GM12878 (cell line): ENCODE data around the gene KRTAP10-5. TPM values are rescaled to one million over a fixed set of nuclear protein-coding genes. Genes with fewer than 3 reads are reported as not detected.

ENCODE experiments used
- ATAC-seq: fragments of 200-7000 bp; cut with Tn5 transposase; 3 replicates; pipeline ENCODE4 v1.9.1; 2020; ENCODE audit warnings: mild to moderate bottlenecking, moderate library complexity
- BruUV-seq: library from RNA; stranded (reverse); fragments of 400-500 nt; replicated peaks from 2 replicates; lab custom pipeline; 2021; lab: Mats Ljungman, UMichigan
- CTCF ChIA-PET: fragments of 300-600 bp; sonication (Branson Sonifier 250); formaldehyde crosslinking; extraction: SDS; loops from one replicate; lab custom pipeline; 2021; ENCODE audit warnings: inconsistent platforms; lab: Yijun Ruan, JAX
- POLR2A ChIA-PET: fragments of 350-600 bp; formaldehyde crosslinking; extraction: SDS; loops from one replicate; lab custom pipeline; 2021; ENCODE audit warnings: inconsistent platforms; lab: Charles Lee
- RAD21 ChIA-PET: fragments of 300-600 bp; sonication (Branson Sonifier 250); formaldehyde crosslinking; loops from one replicate; lab custom pipeline; 2023; ENCODE audit warnings: antibody characterized with exemption; ENCODE audit not compliant: unreplicated experiment; lab: Charles Lee
- SMC1A ChIA-PET: fragments of 300-600 bp; sonication (Branson Sonifier 250); formaldehyde crosslinking; loops from one replicate; lab custom pipeline; 2023; ENCODE audit not compliant: unreplicated experiment, uncharacterized antibody; lab: Charles Lee
- DNase-seq: peaks from one replicate; pipeline ENCODE4 v3.0.0-alpha.2; 2011; ENCODE audit warnings: low read depth, low spot score
- FAIRE-seq: peaks from 3 replicates; lab custom pipeline; 2011; peaks lifted over from hg19 to GRCh38; lab: Jason Lieb, UNC
- H2AFZ ChIP-seq: 2 replicates; pipeline ENCODE4 v1.6.0; 2011; ENCODE audit warnings: low read depth, low read length, control low read depth; ENCODE audit not compliant: control insufficient read depth
- H3K27ac ChIP-seq: 2 replicates; pipeline ENCODE4 v1.5.1; 2011; ENCODE audit warnings: control low read depth; ENCODE audit not compliant: control insufficient read depth, insufficient read depth
- H3K27me3 ChIP-seq, 2 experiments: replicated peaks in 1 of 2; 2 replicates each; pipeline versions ENCODE4 v1.6.0 to v1.6.1; 2011; ENCODE audit warnings: low read length in 1 of 2; ENCODE audit not compliant: control insufficient read depth in 2 of 2, insufficient read depth in 2 of 2
- H3K36me3 ChIP-seq, 2 experiments: 2 replicates each; pipeline ENCODE4 v1.5.1; 2011; ENCODE audit warnings: low read length in 1 of 2; ENCODE audit not compliant: control insufficient read depth in 2 of 2, insufficient read depth in 2 of 2
- H3K4me1 ChIP-seq: 2 replicates; pipeline ENCODE4 v1.6.1; 2011; ENCODE audit warnings: mild to moderate bottlenecking, low read length, moderate library complexity, mixed read lengths; ENCODE audit not compliant: control insufficient read depth, insufficient read depth
- H3K4me2 ChIP-seq: 2 replicates; pipeline ENCODE4 v1.6.0; 2011; ENCODE audit warnings: control low read depth; ENCODE audit not compliant: control insufficient read depth, insufficient read depth
- H3K4me3 ChIP-seq: fragments of 200-600 bp; sonication (generic); 2 replicates; pipeline ENCODE4 v1.5.1; 2016
- H3K79me2 ChIP-seq: 2 replicates; pipeline ENCODE4 v1.6.0; 2011; ENCODE audit warnings: low read length; ENCODE audit not compliant: control insufficient read depth, insufficient read depth
- H3K9ac ChIP-seq: 2 replicates; pipeline ENCODE4 v1.8.0; 2011; ENCODE audit warnings: low read length, control low read depth, mixed read lengths; ENCODE audit not compliant: control insufficient read depth, insufficient read depth
- H3K9me3 ChIP-seq: replicated peaks from 3 replicates; pipeline ENCODE4 v1.5.1; 2011; ENCODE audit warnings: mild to moderate bottlenecking, low read length; ENCODE audit not compliant: control insufficient read depth, insufficient read depth
- H4K20me1 ChIP-seq: 2 replicates; pipeline ENCODE4 v1.6.0; 2011; ENCODE audit not compliant: control insufficient read depth, insufficient read depth
- ATF2 ChIP-seq: IDR thresholded peaks from 2 replicates; pipeline ENCODE4 v1.6.1; 2012; ENCODE audit warnings: low read length, inconsistent platforms
- ESRRA ChIP-seq: IDR thresholded peaks from 2 replicates; pipeline ENCODE4 v1.6.1; 2012; ENCODE audit warnings: mild to moderate bottlenecking, low read length, improper control_type of control experiment
- IKZF2 ChIP-seq, 2 experiments: fragments of 450-650 bp; IDR thresholded peaks; 2 replicates each; pipeline ENCODE4 v1.6.1; 2017; ENCODE audit warnings: mild to moderate bottlenecking in 2 of 2, moderate library complexity in 2 of 2
- PBX3 ChIP-seq: IDR thresholded peaks from 2 replicates; pipeline ENCODE4 v1.6.1; 2011; ENCODE audit warnings: mild to moderate bottlenecking, low read depth, low read length, moderate library complexity; ENCODE audit not compliant: insufficient replicate concordance
- SP1 ChIP-seq: IDR thresholded peaks from one replicate; pipeline ENCODE4 v1.6.1; 2011; ENCODE audit warnings: low read depth, low read length
- SUZ12 ChIP-seq: fragments of 200-600 bp; sonication (generic); IDR thresholded peaks from one replicate; pipeline ENCODE4 v1.6.1; 2018; ENCODE audit warnings: antibody characterized with exemption, mild to moderate bottlenecking; ENCODE audit not compliant: unreplicated experiment
- TARDBP ChIP-seq: IDR thresholded peaks from 2 replicates; pipeline ENCODE4 v1.6.1; 2016; ENCODE audit warnings: borderline replicate concordance
- TCF7 ChIP-seq: IDR thresholded peaks from 2 replicates; pipeline ENCODE4 v1.6.1; 2014; ENCODE audit warnings: antibody characterized with exemption, borderline replicate concordance
- WRNIP1 ChIP-seq: IDR thresholded peaks from 2 replicates; pipeline ENCODE4 v1.6.1; 2011; ENCODE audit warnings: low read depth, low read length, improper control_type of control experiment, borderline replicate concordance
- ZNF217 ChIP-seq: fragments of 450-650 bp; IDR thresholded peaks from 2 replicates; pipeline ENCODE4 v1.6.1; 2017; ENCODE audit warnings: antibody characterized with exemption, mild to moderate bottlenecking
- ZNF384 ChIP-seq: IDR thresholded peaks from 2 replicates; pipeline ENCODE4 v1.6.1; 2012; ENCODE audit warnings: low read depth, mild to moderate bottlenecking, low read length, improper control_type of control experiment, borderline replicate concordance
- ZNF687 ChIP-seq: fragments of 450-650 bp; IDR thresholded peaks from 2 replicates; pipeline ENCODE4 v1.6.1; 2017; ENCODE audit warnings: mild to moderate bottlenecking, moderate library complexity
- ZZZ3 ChIP-seq: IDR thresholded peaks from 2 replicates; pipeline ENCODE4 v1.6.1; 2011; ENCODE audit warnings: low read depth; ENCODE audit not compliant: control insufficient read depth, insufficient read length
- WGBS: methylation state at CpG from one replicate; pipeline ENCODE4 v1.1.6; 2016; ENCODE audit warnings: low lambda C conversion rate; ENCODE audit not compliant: insufficient replicate concordance, insufficient coverage; ENCODE audit errors: missing lambda C conversion rate; 5-methylcytosine and 5-hydroxymethylcytosine counted together
- in situ Hi-C: fragments of 300-500 bp; cut with MboI; formaldehyde crosslinking; loops from 9 replicates; pipeline ENCODE4 v1.14.3; 2018; ENCODE audit warnings: mixed read lengths
- intact Hi-C: fragments of 100-400 bp; cut with micrococcal nuclease; formaldehyde crosslinking; loops from one replicate; pipeline ENCODE4 v1.14.2; 2022; ENCODE audit not compliant: unreplicated experiment
- polyA plus RNA-seq, 11 experiments: library from polyadenylated mRNA; depleted of rRNA in 4 of 11; unstranded in 6 of 11; stranded (reverse) in 5 of 11; fragments of >200 nt; fragmentation: Nextera tagmentation in 4 of 11; fragmentation: Illumina TruSeq in 1 of 11; extraction: Ambion mirVana in 4 of 11; extraction: Trizol in 1 of 11; gene quantifications; 1 replicate in 1 of 11; 2 replicates in 10 of 11; pipeline versions ENCODE4 v1.2.1 to v1.2.3, GENCODE V29; 2011 to 2016; ENCODE audit warnings: inconsistent platforms in 2 of 11, missing spikeins in 2 of 11, low read depth in 1 of 11
- total RNA-seq, 4 experiments: library from RNA; depleted of rRNA in 3 of 4; stranded (reverse); fragments of >200 nt in 3 of 4; fragmentation: Illumina TruSeq in 1 of 4; extraction: Trizol in 1 of 4; gene quantifications; 2 replicates each; pipeline versions ENCODE4 v1.2.1 to v1.2.3, GENCODE V29; 2013 to 2021
- TF ChIP-seq, protein P1 (sequence below): IDR thresholded peaks from 2 replicates; pipeline ENCODE4 v1.6.1; 2012; ENCODE audit warnings: improper control_type of control experiment, low read depth, low read length; ENCODE audit not compliant: insufficient replicate concordance

The KRTAP10-5 gene
- total and polyA plus RNA-seq, 10 of the 15 experiments (the other 5 are each of a cell fraction or from before 2014, with no cell fraction given): not detected

GRCh38 chr21:44595524-44595923 is 15.1 kb upstream of the KRTAP10-5 start:
- ChIA-PET POLR2A (no interaction called here), RAD21 (no interaction called here), CTCF (no interaction called here), SMC1A (no interaction called here)
- no peaks in the 10 kb centered on the region; the same call in 2 of the 3 replicates for H3K9me3 ChIP-seq
- ATAC-seq (no peak), DNase-seq (no peak), FAIRE-seq (no peak)
- H3K4me2 ChIP-seq: no peak overlapping the region
- no peak overlapping the region for H3K27ac ChIP-seq
- no peaks in the 10 kb centered on the region for H3K4me1 ChIP-seq
- WGBS: 41% methylated on average over 6 of the region's 6 CpGs
- no peaks in the 10 kb centered on the region for H3K79me2 ChIP-seq
- no peak overlapping the region for H3K4me3 ChIP-seq
- H3K36me3 ChIP-seq: no peaks in the 10 kb centered on the region
- no TSS peak for BruUV-seq
- intact Hi-C loops: no loop called here
- no peaks in the 10 kb centered on the region for H3K27me3 ChIP-seq
- H4K20me1 ChIP-seq: no peaks in the 10 kb centered on the region
- no peak overlapping the region for H2AFZ ChIP-seq
- in situ Hi-C loops: no loop called here
- no peak overlapping the region for H3K9ac ChIP-seq
- TF ChIP-seq ZZZ3 (no peak), SUZ12 (no peak), TARDBP (no peak), ZNF384 (no peak), ESRRA (no peak), ATF2 (no peak), ZNF217 (no peak), SP1 (no peak), WRNIP1 (no peak), TCF7 (no peak), ZNF687 (no peak), PBX3 (no peak), IKZF2 (IDR thresholded peaks at IDR 0.05) (no peak)
- TF ChIP-seq, protein P1, sequence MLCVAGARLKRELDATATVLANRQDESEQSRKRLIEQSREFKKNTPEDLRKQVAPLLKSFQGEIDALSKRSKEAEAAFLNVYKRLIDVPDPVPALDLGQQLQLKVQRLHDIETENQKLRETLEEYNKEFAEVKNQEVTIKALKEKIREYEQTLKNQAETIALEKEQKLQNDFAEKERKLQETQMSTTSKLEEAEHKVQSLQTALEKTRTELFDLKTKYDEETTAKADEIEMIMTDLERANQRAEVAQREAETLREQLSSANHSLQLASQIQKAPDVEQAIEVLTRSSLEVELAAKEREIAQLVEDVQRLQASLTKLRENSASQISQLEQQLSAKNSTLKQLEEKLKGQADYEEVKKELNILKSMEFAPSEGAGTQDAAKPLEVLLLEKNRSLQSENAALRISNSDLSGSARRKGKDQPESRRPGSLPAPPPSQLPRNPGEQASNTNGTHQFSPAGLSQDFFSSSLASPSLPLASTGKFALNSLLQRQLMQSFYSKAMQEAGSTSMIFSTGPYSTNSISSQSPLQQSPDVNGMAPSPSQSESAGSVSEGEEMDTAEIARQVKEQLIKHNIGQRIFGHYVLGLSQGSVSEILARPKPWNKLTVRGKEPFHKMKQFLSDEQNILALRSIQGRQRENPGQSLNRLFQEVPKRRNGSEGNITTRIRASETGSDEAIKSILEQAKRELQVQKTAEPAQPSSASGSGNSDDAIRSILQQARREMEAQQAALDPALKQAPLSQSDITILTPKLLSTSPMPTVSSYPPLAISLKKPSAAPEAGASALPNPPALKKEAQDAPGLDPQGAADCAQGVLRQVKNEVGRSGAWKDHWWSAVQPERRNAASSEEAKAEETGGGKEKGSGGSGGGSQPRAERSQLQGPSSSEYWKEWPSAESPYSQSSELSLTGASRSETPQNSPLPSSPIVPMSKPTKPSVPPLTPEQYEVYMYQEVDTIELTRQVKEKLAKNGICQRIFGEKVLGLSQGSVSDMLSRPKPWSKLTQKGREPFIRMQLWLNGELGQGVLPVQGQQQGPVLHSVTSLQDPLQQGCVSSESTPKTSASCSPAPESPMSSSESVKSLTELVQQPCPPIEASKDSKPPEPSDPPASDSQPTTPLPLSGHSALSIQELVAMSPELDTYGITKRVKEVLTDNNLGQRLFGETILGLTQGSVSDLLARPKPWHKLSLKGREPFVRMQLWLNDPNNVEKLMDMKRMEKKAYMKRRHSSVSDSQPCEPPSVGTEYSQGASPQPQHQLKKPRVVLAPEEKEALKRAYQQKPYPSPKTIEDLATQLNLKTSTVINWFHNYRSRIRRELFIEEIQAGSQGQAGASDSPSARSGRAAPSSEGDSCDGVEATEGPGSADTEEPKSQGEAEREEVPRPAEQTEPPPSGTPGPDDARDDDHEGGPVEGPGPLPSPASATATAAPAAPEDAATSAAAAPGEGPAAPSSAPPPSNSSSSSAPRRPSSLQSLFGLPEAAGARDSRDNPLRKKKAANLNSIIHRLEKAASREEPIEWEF: no peak
